ENCODE results near the gene SRRM1.
A peak's percentile ranks its signal among the peaks of the same experiment; 100 is the strongest.

SRRM1 gene

GRCh38 chr1:24642481-24643362 is at the start of gene SRRM1:
TSS of gene SRRM1 (plus strand) at chr1:24643302. CDS start at chr1:24643327, 25 bp downstream.
- DNase-seq (ENCODE audit: low read depth in 2 of 2) = peak; percentile 97 to 99

- no peak for DNase-seq (ENCODE audit: low read depth in 2 of 2)
These were observed 48.8 kb upstream of the SRRM1 start for GRCh38 chr1:24594328-24594598.

- no peak for DNase-seq (ENCODE audit: low read depth in 2 of 2)
These were observed 46.7 kb upstream of the SRRM1 start for GRCh38 chr1:24596401-24596880.

- no peak for DNase-seq (ENCODE audit: low read depth in 2 of 2)
These were observed 43.8 kb upstream of the SRRM1 start for GRCh38 chr1:24599265-24599664.

- DNase-seq (ENCODE audit: low read depth in 2 of 2) = no peak
These were observed 42.6 kb upstream of the SRRM1 start for GRCh38 chr1:24600551-24600950.

GRCh38 chr1:24605534-24606295 is 37.4 kb upstream of the SRRM1 start:
- no peak for DNase-seq (ENCODE audit: low read depth in 2 of 2)

- no peak for DNase-seq (ENCODE audit: low read depth in 2 of 2)
These were observed 36.9 kb upstream of the SRRM1 start for GRCh38 chr1:24606296-24606605.

- DNase-seq (ENCODE audit: low read depth in 2 of 2) = no peak
These were observed 36.5 kb upstream of the SRRM1 start for GRCh38 chr1:24606621-24607020.

GRCh38 chr1:24609949-24610517 is 33.1 kb upstream of the SRRM1 start:
- DNase-seq (ENCODE audit: low read depth in 2 of 2) = no peak

GRCh38 chr1:24619376-24619775 is 23.7 kb upstream of the SRRM1 start:
- DNase-seq (ENCODE audit: low read depth in 2 of 2) = no peak

GRCh38 chr1:24620678-24621077 is 22.4 kb upstream of the SRRM1 start:
- no peak for DNase-seq (ENCODE audit: low read depth in 2 of 2)

- no peak for DNase-seq (ENCODE audit: low read depth in 2 of 2)
These were observed 22.0 kb upstream of the SRRM1 start for GRCh38 chr1:24621121-24621520.

- no peak for DNase-seq (ENCODE audit: low read depth in 2 of 2)
These were observed 20.9 kb upstream of the SRRM1 start for GRCh38 chr1:24622218-24622617.

- no peak for DNase-seq (ENCODE audit: low read depth in 2 of 2)
These were observed 10.3 kb upstream of the SRRM1 start for GRCh38 chr1:24632832-24633175.

GRCh38 chr1:24635195-24635843 is 7.8 kb upstream of the SRRM1 start:
- no peak for DNase-seq (ENCODE audit: low read depth in 2 of 2)

GRCh38 chr1:24636661-24637357 is 6.3 kb upstream of the SRRM1 start:
- DNase-seq (ENCODE audit: low read depth in 2 of 2) = no peak

GRCh38 chr1:24639094-24639493 is 4.0 kb upstream of the SRRM1 start:
- DNase-seq (ENCODE audit: low read depth in 2 of 2) = no peak

GRCh38 chr1:24639881-24640280 is 3.2 kb upstream of the SRRM1 start:
- no peak for DNase-seq (ENCODE audit: low read depth in 2 of 2)

- DNase-seq (ENCODE audit: low read depth in 2 of 2) = no peak
These were observed 2.8 kb upstream of the SRRM1 start for GRCh38 chr1:24640288-24640687.

GRCh38 chr1:24641646-24642151 is 1.4 kb upstream of the SRRM1 start:
- peak in 1 of 2 donors; percentile 25 for DNase-seq (ENCODE audit: low read depth in 2 of 2)

- peak in 1 of 2 donors; percentile 25 for DNase-seq (ENCODE audit: low read depth in 2 of 2)
These were observed 429 bp downstream of the SRRM1 start for GRCh38 chr1:24643363-24644099.
